ENCODE data around the gene NHLRC1. TPM values are rescaled to one million over a fixed set of nuclear protein-coding genes. Genes with fewer than 3 reads are reported as not detected.
A peak's percentile ranks its signal among the peaks of the same experiment; 100 is the strongest.

Gene NHLRC1
- total and polyA plus RNA-seq, 2 of the 13 experiments (the other 11 are each of a cell fraction or from before 2014, with no cell fraction given) = 0.04 to 0.11 TPM

GRCh38 chr6:18081025-18081668 is 41.3 kb downstream of the NHLRC1 start (continued):
- TF ChIP-seq, protein P1, sequence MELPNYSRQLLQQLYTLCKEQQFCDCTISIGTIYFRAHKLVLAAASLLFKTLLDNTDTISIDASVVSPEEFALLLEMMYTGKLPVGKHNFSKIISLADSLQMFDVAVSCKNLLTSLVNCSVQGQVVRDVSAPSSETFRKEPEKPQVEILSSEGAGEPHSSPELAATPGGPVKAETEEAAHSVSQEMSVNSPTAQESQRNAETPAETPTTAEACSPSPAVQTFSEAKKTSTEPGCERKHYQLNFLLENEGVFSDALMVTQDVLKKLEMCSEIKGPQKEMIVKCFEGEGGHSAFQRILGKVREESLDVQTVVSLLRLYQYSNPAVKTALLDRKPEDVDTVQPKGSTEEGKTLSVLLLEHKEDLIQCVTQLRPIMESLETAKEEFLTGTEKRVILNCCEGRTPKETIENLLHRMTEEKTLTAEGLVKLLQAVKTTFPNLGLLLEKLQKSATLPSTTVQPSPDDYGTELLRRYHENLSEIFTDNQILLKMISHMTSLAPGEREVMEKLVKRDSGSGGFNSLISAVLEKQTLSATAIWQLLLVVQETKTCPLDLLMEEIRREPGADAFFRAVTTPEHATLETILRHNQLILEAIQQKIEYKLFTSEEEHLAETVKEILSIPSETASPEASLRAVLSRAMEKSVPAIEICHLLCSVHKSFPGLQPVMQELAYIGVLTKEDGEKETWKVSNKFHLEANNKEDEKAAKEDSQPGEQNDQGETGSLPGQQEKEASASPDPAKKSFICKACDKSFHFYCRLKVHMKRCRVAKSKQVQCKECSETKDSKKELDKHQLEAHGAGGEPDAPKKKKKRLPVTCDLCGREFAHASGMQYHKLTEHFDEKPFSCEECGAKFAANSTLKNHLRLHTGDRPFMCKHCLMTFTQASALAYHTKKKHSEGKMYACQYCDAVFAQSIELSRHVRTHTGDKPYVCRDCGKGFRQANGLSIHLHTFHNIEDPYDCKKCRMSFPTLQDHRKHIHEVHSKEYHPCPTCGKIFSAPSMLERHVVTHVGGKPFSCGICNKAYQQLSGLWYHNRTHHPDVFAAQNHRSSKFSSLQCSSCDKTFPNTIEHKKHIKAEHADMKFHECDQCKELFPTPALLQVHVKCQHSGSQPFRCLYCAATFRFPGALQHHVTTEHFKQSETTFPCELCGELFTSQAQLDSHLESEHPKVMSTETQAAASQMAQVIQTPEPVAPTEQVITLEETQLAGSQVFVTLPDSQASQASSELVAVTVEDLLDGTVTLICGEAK (IDR thresholded peaks at IDR 0.05) = no peak
- TF ChIP-seq, protein P1 (CRISPR knock-in tag; IDR thresholded peaks at IDR 0.05) = no peak
- no peak for TF ChIP-seq PRMT3 (CRISPR knock-in tag; IDR thresholded peaks at IDR 0.05; ENCODE audit: borderline replicate concordance, low read depth)
- no peak for TF ChIP-seq TOE1 (CRISPR knock-in tag; IDR thresholded peaks at IDR 0.05)
- peak; percentile 92 for TF ChIP-seq FOXA1 (IDR thresholded peaks at IDR 0.05)
- peak; percentile 96 for TF ChIP-seq FOXA1 (CRISPR knock-in tag; IDR thresholded peaks at IDR 0.05)
- TF ChIP-seq ZNF552 (CRISPR knock-in tag; IDR thresholded peaks at IDR 0.05; ENCODE audit: borderline replicate concordance) = no peak
- TF ChIP-seq GZF1 (CRISPR knock-in tag; IDR thresholded peaks at IDR 0.05) = no peak
- TF ChIP-seq BRD4 (CRISPR knock-in tag; IDR thresholded peaks at IDR 0.05) = no peak
- TF ChIP-seq ZNF776 (CRISPR knock-in tag; IDR thresholded peaks at IDR 0.05) = no peak
- peak; percentile 75 for TF ChIP-seq ELF3 (CRISPR knock-in tag; IDR thresholded peaks at IDR 0.05)
- no peak for TF ChIP-seq TP53 (CRISPR knock-in tag; conservative IDR thresholded peaks at IDR 0.05)
- TF ChIP-seq ZMYM3 (CRISPR knock-in tag; IDR thresholded peaks at IDR 0.05) = no peak
- TF ChIP-seq ETV5 (CRISPR knock-in tag; IDR thresholded peaks at IDR 0.05; ENCODE audit: borderline replicate concordance) = no peak
- TF ChIP-seq KMT2B (CRISPR knock-in tag; IDR thresholded peaks at IDR 0.05) = no peak
- TF ChIP-seq MTERF4 (CRISPR knock-in tag; IDR thresholded peaks at IDR 0.05) = no peak
- peak; percentile 88 for TF ChIP-seq KDM1A (CRISPR knock-in tag; IDR thresholded peaks at IDR 0.05)
- no peak for TF ChIP-seq ZNF546 (CRISPR knock-in tag; conservative IDR thresholded peaks at IDR 0.05)
- TF ChIP-seq, protein P2, sequence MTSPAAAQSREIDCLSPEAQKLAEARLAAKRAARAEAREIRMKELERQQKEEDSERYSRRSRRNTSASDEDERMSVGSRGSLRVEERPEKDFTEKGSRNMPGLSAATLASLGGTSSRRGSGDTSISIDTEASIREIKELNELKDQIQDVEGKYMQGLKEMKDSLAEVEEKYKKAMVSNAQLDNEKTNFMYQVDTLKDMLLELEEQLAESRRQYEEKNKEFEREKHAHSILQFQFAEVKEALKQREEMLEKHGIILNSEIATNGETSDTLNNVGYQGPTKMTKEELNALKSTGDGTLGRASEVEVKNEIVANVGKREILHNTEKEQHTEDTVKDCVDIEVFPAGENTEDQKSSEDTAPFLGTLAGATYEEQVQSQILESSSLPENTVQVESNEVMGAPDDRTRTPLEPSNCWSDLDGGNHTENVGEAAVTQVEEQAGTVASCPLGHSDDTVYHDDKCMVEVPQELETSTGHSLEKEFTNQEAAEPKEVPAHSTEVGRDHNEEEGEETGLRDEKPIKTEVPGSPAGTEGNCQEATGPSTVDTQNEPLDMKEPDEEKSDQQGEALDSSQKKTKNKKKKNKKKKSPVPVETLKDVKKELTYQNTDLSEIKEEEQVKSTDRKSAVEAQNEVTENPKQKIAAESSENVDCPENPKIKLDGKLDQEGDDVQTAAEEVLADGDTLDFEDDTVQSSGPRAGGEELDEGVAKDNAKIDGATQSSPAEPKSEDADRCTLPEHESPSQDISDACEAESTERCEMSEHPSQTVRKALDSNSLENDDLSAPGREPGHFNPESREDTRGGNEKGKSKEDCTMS (CRISPR knock-in tag; conservative IDR thresholded peaks at IDR 0.05) = no peak
